HFFc6 (cell line): ENCODE results near the gene SHROOM2. TPM values are rescaled to one million over a fixed set of nuclear protein-coding genes. Genes with fewer than 3 reads are reported as not detected.
A peak's percentile ranks its signal among the peaks of the same experiment; 100 is the strongest.

ENCODE experiments used
- DNase-seq: peaks from one replicate; pipeline ENCODE4 v3.0.0-alpha.2; 2018
- H3K27ac Mint-ChIP-seq: 2 replicates; pipeline ENCODE4 v1.8.0; 2020; ENCODE audit warnings: mild to moderate bottlenecking, mixed read lengths
- H3K27me3 Mint-ChIP-seq: 2 replicates; pipeline ENCODE4 v1.8.0; 2021; ENCODE audit warnings: mild to moderate bottlenecking, moderate library complexity, mixed read lengths; ENCODE audit not compliant: insufficient read depth
- H3K36me3 Mint-ChIP-seq: 2 replicates; pipeline ENCODE4 v1.8.0; 2021; ENCODE audit warnings: low read depth, mixed read lengths
- H3K4me1 Mint-ChIP-seq: 2 replicates; pipeline ENCODE4 v1.8.0; 2020; ENCODE audit warnings: low read depth, mixed read lengths
- H3K4me3 Mint-ChIP-seq: 2 replicates; pipeline ENCODE4 v1.8.0; 2020; ENCODE audit warnings: mild to moderate bottlenecking, moderate library complexity, mixed read lengths
- H3K9me3 Mint-ChIP-seq: 2 replicates; pipeline ENCODE4 v1.8.0; 2020; ENCODE audit warnings: mild to moderate bottlenecking, mixed read lengths
- total RNA-seq, 6 experiments: library from RNA; stranded (reverse); fragmentation: NEBNext Ultra II Directional; extraction: Animal tissue kit (Norgen Biotek cat#: 25700); gene quantifications; 2 replicates in 1 of 6; 3 replicates in 5 of 6; pipeline ENCODE4 v1.2.3, GENCODE V29; 2021
- TF ChIP-seq, protein P1 (sequence below): fragments of 200-600 bp; sonication (generic); IDR thresholded peaks from 2 replicates; pipeline ENCODE4 v1.5.0; 2021; ENCODE audit warnings: antibody characterized with exemption, mild to moderate bottlenecking

Gene SHROOM2
- total RNA-seq, 6 experiments from 2014 or later: 1.6 to 3.5 (median 2.9) TPM

- no peak overlapping the region for H3K27ac Mint-ChIP-seq
- TF ChIP-seq, protein P1, sequence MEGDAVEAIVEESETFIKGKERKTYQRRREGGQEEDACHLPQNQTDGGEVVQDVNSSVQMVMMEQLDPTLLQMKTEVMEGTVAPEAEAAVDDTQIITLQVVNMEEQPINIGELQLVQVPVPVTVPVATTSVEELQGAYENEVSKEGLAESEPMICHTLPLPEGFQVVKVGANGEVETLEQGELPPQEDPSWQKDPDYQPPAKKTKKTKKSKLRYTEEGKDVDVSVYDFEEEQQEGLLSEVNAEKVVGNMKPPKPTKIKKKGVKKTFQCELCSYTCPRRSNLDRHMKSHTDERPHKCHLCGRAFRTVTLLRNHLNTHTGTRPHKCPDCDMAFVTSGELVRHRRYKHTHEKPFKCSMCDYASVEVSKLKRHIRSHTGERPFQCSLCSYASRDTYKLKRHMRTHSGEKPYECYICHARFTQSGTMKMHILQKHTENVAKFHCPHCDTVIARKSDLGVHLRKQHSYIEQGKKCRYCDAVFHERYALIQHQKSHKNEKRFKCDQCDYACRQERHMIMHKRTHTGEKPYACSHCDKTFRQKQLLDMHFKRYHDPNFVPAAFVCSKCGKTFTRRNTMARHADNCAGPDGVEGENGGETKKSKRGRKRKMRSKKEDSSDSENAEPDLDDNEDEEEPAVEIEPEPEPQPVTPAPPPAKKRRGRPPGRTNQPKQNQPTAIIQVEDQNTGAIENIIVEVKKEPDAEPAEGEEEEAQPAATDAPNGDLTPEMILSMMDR: no peak
Observed at GRCh38 chrX:9935436-9935835, 149.2 kb downstream of the SHROOM2 start.

GRCh38 chrX:9937761-9938160 lies 151.5 kb downstream of the SHROOM2 start:
- Mint-ChIP-seq H3K27ac (no peak overlapping the region), H3K4me1 (no peaks in the 10 kb centered on the region), H3K36me3 (no peaks in the 10 kb centered on the region), H3K9me3 (no peaks in the 10 kb centered on the region), H3K27me3 (peaks cover 2% of the 10 kb centered on the region; the same call in 1 of the 2 replicates), H3K4me3 (no peak overlapping the region)
- DNase-seq: no peak
- TF ChIP-seq, protein P1: no peak

More at GRCh38 chrX:9935436-9935835, 149.2 kb downstream of the SHROOM2 start:
- no peak for DNase-seq
- H3K9me3 Mint-ChIP-seq: no peaks in the 10 kb centered on the region
- no peaks in the 10 kb centered on the region for H3K4me1 Mint-ChIP-seq
- peaks cover 2% of the 10 kb centered on the region; the same call in 1 of the 2 replicates for H3K27me3 Mint-ChIP-seq
- no peaks in the 10 kb centered on the region for H3K36me3 Mint-ChIP-seq
- H3K4me3 Mint-ChIP-seq: no peak overlapping the region

- TF ChIP-seq, protein P1: no peak
- no peak overlapping the region for H3K4me3 Mint-ChIP-seq
- no peak for DNase-seq
- no peak overlapping the region for H3K27ac Mint-ChIP-seq
- H3K27me3 Mint-ChIP-seq: peaks cover 2% of the 10 kb centered on the region; the same call in 1 of the 2 replicates
- H3K9me3 Mint-ChIP-seq: no peaks in the 10 kb centered on the region
- no peaks in the 10 kb centered on the region for H3K4me1 Mint-ChIP-seq
- no peaks in the 10 kb centered on the region for H3K36me3 Mint-ChIP-seq
Observed at GRCh38 chrX:9938516-9938915, 152.3 kb downstream of the SHROOM2 start.

- Mint-ChIP-seq H3K4me1 (no peaks in the 10 kb centered on the region), H3K27me3 (peaks cover 2% of the 10 kb centered on the region; the same call in 1 of the 2 replicates), H3K36me3 (no peaks in the 10 kb centered on the region), H3K4me3 (no peak overlapping the region), H3K9me3 (no peaks in the 10 kb centered on the region), H3K27ac (no peak overlapping the region)
- TF ChIP-seq, protein P1: no peak
- peak; percentile 0 for DNase-seq
Observed at GRCh38 chrX:9940421-9940820, 154.2 kb downstream of the SHROOM2 start.

DNA sequence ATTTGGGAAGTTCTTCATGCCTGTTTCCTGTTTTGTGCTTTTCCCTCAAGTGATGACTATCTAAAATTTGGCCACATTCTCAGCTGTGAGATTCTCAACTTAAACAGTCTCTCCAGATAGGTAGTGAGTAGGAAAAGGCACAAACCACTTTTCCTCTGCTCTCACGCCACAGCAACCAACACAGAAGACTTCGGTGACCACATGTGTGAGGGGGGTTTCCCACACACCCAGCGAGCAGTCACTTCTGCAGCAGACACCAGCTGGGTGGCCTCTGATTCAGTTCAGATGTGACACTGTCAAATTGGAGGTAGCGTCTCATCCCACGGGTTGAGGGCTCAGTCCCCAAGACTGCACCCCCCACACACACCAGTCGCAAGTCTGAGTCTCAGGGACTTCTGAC lies 155.9 kb downstream of the SHROOM2 start:
- no peak overlapping the region for H3K27ac Mint-ChIP-seq
- H3K4me3 Mint-ChIP-seq: no peak overlapping the region
- H3K9me3 Mint-ChIP-seq: no peaks in the 10 kb centered on the region
- no peaks in the 10 kb centered on the region for H3K4me1 Mint-ChIP-seq
- DNase-seq: no peak
- peaks cover 5% of the 10 kb centered on the region; the same call in 1 of the 2 replicates for H3K27me3 Mint-ChIP-seq
- TF ChIP-seq, protein P1: no peak
- no peaks in the 10 kb centered on the region for H3K36me3 Mint-ChIP-seq

- H3K36me3 Mint-ChIP-seq: no peaks in the 10 kb centered on the region
- TF ChIP-seq, protein P1: no peak
- H3K27ac Mint-ChIP-seq: no peak overlapping the region
- H3K9me3 Mint-ChIP-seq: no peaks in the 10 kb centered on the region
- H3K27me3 Mint-ChIP-seq: peaks cover 4% of the 10 kb centered on the region; the same call in 1 of the 2 replicates
- H3K4me1 Mint-ChIP-seq: no peaks in the 10 kb centered on the region
- no peak overlapping the region for H3K4me3 Mint-ChIP-seq
- DNase-seq: no peak
Observed at GRCh38 chrX:9943420-9943819, 157.2 kb downstream of the SHROOM2 start.
